RWPE2 (cell line): ENCODE data around the gene ZMYM2.

Source experiments
- ATAC-seq: fragments of 200-7000 bp; cut with Tn5 transposase; 3 replicates; pipeline ENCODE4 v1.9.1; 2021; ENCODE audit warnings: low read depth
- DNase-seq: peaks from one replicate; pipeline ENCODE4 v3.0.0-alpha.2; 2020; ENCODE audit warnings: low spot score
- H3K27ac ChIP-seq: fragments of 450-650 bp; 2 replicates; pipeline ENCODE4 v1.5.1; 2017; ENCODE audit warnings: mild to moderate bottlenecking; ENCODE audit not compliant: poor library complexity, severe bottlenecking
- H3K27me3 ChIP-seq: fragments of 250-450 bp; sonication (Bioruptor Pico); 2 replicates; pipeline ENCODE4 v1.5.1; 2021; ENCODE audit warnings: mild to moderate bottlenecking, moderate library complexity; ENCODE audit not compliant: insufficient read depth, poor library complexity, severe bottlenecking
- H3K36me3 ChIP-seq: fragments of 250-450 bp; sonication (Bioruptor Pico); 2 replicates; pipeline ENCODE4 v1.5.1; 2020; ENCODE audit warnings: low read depth, mild to moderate bottlenecking, moderate library complexity
- H3K4me1 ChIP-seq: fragments of 250-450 bp; sonication (Bioruptor Pico); 2 replicates; pipeline ENCODE4 v1.5.1; 2021; ENCODE audit warnings: mild to moderate bottlenecking, moderate library complexity; ENCODE audit not compliant: insufficient read depth, poor library complexity, severe bottlenecking
- H3K4me3 ChIP-seq: fragments of 250-450 bp; sonication (Bioruptor Pico); 2 replicates; pipeline ENCODE4 v1.5.1; 2021; ENCODE audit warnings: mild to moderate bottlenecking, moderate library complexity; ENCODE audit not compliant: severe bottlenecking
- H3K9me3 ChIP-seq: fragments of 250-450 bp; sonication (Bioruptor Pico); 2 replicates; pipeline ENCODE4 v1.5.1; 2021; ENCODE audit warnings: mild to moderate bottlenecking, moderate library complexity; ENCODE audit not compliant: severe bottlenecking
- CTCF ChIP-seq: fragments of 450-650 bp; IDR thresholded peaks from one replicate; pipeline ENCODE4 v1.5.1; 2017; ENCODE audit warnings: mild to moderate bottlenecking, moderate library complexity; ENCODE audit not compliant: poor library complexity, severe bottlenecking

ZMYM2 gene

DNA sequence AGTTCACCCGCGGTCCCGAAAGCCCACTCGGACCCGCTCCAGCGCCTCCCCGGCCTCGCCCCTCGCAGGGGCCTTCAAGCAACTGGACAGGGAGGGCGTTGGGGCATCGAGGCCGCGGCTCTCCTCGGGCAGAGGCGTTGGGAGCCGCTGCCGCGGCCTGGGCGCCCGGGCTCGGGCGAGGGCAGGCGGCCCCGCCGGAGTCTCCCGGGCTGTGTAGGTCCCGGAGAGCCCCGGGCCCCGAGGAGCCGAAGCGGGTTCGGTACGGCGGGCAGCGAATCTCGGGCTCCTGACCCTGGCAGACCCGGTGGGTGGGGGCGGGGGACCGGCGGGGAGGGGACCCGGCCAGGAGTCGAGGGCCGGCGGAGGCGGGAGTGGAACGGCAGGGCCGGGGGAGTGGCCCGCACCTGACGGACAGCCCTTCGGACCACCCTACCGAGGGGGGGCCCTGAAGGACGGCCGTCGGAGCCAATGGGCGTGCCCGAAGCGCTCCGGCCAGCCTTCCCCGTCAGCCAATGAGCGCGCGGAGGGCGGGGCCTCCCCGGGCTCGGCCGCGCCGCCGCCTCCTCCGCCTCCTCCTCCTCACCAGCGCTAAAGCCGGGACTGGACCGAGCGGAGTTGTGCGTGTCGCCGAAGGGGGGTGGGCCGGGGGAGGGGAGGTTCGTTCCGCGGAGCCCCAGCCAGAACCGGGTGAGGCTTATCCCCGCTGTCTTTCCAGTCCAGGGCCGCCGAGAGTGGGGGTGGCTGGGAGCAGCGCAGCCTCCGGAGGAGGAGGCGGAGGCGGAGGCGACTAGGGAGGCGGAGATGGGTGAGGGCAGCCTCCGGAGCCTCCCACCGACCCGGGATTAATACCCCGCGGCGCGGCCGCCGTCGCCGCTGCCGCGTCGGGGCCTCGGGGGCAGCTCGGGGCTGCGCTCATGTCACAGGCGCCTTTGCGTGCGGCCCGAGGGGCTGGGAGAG is at the start of gene ZMYM2:
Gene ZMYM2, plus strand, starts transcription at position 573 of the 957 bp plus-strand sequence. CDS start 34,346 bp downstream, outside the sequence.
- Histone ChIP-seq H3K4me3 (peak within 1 kb of the TSS; percentile 93), H3K27ac (peak within 1 kb of the TSS; percentile 83), H3K36me3 (peaks cover 28% of the 10 kb centered on the region), H3K9me3 (no peaks in the 10 kb centered on the region), H3K4me1 (peaks cover 19% of the 10 kb centered on the region), H3K27me3 (no peaks in the 10 kb centered on the region)
- ATAC-seq, result peak; percentile 85
- TF ChIP-seq CTCF, result no peak
- peak; percentile 92 for DNase-seq

GRCh38 chr13:19910336-19911072 is 48.0 kb upstream of the ZMYM2 start:
- ATAC-seq (peak; percentile 84), DNase-seq (no peak)
- TF ChIP-seq CTCF, result no peak
- Histone ChIP-seq H3K9me3 (no peaks in the 10 kb centered on the region), H3K27ac (peak overlapping the region; percentile 65), H3K27me3 (no peaks in the 10 kb centered on the region), H3K4me1 (peaks cover 9% of the 10 kb centered on the region), H3K36me3 (no peaks in the 10 kb centered on the region), H3K4me3 (no peak overlapping the region)

DNA sequence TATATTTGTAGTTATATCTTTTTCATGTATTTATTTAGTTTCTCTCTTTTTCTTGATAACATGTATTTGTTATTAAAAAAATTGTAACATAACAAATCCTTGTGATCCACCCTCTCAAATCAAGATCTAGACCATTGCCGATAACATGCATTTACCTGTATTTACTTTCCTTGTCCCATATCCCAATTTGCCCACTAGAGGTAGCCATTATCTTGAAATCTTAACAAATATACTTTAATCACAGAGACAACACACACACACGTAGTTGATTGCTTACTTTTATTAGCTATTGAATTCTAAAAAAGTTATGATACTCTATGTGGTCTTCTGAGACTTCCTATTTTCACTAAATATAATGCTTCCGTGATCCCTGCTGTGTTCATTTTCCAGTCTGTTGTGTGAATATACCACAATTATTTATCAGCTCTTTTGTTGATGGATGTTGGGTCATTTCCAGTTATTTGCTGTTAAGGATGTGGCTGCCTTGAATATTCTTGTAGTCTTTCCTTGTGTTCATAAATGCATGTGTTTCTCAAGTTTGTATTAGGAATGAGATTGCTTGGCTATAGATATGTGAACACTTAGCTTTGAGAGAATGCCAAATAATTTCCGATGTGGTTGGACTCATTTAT is 31.3 kb upstream of the ZMYM2 start:
- ATAC-seq, result peak; percentile 41; the same call in 1 of the 3 replicates
- Histone ChIP-seq H3K4me3 (no peak overlapping the region), H3K4me1 (no peaks in the 10 kb centered on the region), H3K27ac (no peak overlapping the region), H3K36me3 (no peaks in the 10 kb centered on the region), H3K27me3 (no peaks in the 10 kb centered on the region), H3K9me3 (no peaks in the 10 kb centered on the region)
- peak; percentile 81 for TF ChIP-seq CTCF
- no peak for DNase-seq

- no peaks in the 10 kb centered on the region for H3K36me3 ChIP-seq
- ATAC-seq (no peak), DNase-seq (no peak)
- no peak overlapping the region for H3K4me3 ChIP-seq
- H3K27me3 ChIP-seq, result no peaks in the 10 kb centered on the region
- TF ChIP-seq CTCF, result no peak
- H3K4me1 ChIP-seq, result no peaks in the 10 kb centered on the region
- no peak overlapping the region for H3K27ac ChIP-seq
- H3K9me3 ChIP-seq, result no peaks in the 10 kb centered on the region
Observed at GRCh38 chr13:19940106-19940505, 18.4 kb upstream of the ZMYM2 start.
